Activated naive CD4-positive, alpha-beta T cell treated with anti-CD3 and anti-CD28 coated beads, Interleukin-2, amount 50 U/mL, for 72 hours (primary cell): Measurements from ENCODE around the gene ADAMTS10. TPM values are rescaled to one million over a fixed set of nuclear protein-coding genes. Genes with fewer than 3 reads are reported as not detected.
A peak's percentile ranks its signal among the peaks of the same experiment; 100 is the strongest.
"Not testable (repeated sequence)": the region's sequence is repeated elsewhere in the genome, so short reads cannot be mapped to it uniquely, and the experiment has no call there.

Experiments used
- ATAC-seq, 2 donors: fragments of 150-1000 bp; cut with Tn5 transposase; 2 replicates each; pipeline ENCODE4 v1.10.0; 2021; ENCODE audit warnings: mild to moderate bottlenecking in 2 of 2, moderate library complexity in 2 of 2
- DNase-seq, 2 donors: peaks; one replicate each; pipeline ENCODE4 v3.0.0; 2021 to 2022; ENCODE audit warnings: low spot score in 2 of 2
- H3K27ac Mint-ChIP-seq, 2 donors: one replicate each; pipeline ENCODE4 v1.8.0; 2022; ENCODE audit warnings: mild to moderate bottlenecking in 2 of 2, mixed read lengths in 2 of 2
- H3K36me3 Mint-ChIP-seq, 2 donors: one replicate each; pipeline ENCODE4 v1.8.0; 2022; ENCODE audit warnings: mixed read lengths in 2 of 2
- H3K9me3 Mint-ChIP-seq, 2 donors: one replicate each; pipeline ENCODE4 v1.8.0; 2022; ENCODE audit warnings: mixed read lengths in 2 of 2
- total RNA-seq, 2 donors: library from RNA; stranded (reverse); gene quantifications; one replicate each; pipeline ENCODE4 v1.2.3, GENCODE V29; 2022

Gene ADAMTS10
- total RNA-seq, 2 donors from 2014 or later: 5.1 to 11.3 TPM

- DNase-seq: no peak
- H3K27ac Mint-ChIP-seq: peak overlapping the region in 1 of 2 donors; percentile 7
- no peaks in the 10 kb centered on the region for H3K9me3 Mint-ChIP-seq
- H3K36me3 Mint-ChIP-seq: no peaks in the 10 kb centered on the region
- no peak for ATAC-seq
These were observed 20.9 kb upstream of the ADAMTS10 start for GRCh38 chr19:8631425-8631819.

DNA sequence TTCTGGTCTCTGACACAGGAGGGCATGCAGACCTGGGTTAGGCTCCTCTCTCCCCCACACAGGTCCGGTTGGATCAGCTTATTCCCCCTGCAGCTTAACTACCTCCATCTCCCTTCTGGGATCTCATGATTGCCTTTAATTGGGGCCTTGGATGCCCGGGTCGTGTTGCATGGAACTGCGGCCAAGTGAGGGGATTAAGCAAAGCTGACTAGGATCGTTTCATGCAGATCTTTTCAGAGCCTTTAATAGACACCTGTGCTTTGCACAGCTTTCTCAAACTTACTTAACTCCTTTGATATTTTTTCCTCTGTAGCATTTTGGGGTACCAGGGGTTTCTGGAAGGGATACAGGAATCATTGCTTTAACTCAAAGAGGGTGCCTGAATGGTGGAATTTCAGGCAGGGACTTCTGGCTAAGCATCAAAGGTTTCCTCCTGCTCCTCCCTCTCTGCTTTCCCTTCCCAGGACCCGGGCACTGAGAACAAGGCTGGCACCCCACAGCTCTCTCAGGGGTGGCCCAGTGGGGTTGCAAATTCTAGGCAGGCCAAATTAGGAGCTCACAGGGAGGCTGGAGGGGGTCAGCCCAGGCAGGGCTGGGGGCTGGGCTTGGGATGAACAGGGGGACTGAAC, 20.4 kb upstream of the ADAMTS10 start:
- no peaks in the 10 kb centered on the region for H3K36me3 Mint-ChIP-seq
- no peaks in the 10 kb centered on the region for H3K9me3 Mint-ChIP-seq
- peak overlapping the region in 1 of 2 donors; percentile 7 for H3K27ac Mint-ChIP-seq
- DNase-seq (no peak), ATAC-seq (no peak)

DNA sequence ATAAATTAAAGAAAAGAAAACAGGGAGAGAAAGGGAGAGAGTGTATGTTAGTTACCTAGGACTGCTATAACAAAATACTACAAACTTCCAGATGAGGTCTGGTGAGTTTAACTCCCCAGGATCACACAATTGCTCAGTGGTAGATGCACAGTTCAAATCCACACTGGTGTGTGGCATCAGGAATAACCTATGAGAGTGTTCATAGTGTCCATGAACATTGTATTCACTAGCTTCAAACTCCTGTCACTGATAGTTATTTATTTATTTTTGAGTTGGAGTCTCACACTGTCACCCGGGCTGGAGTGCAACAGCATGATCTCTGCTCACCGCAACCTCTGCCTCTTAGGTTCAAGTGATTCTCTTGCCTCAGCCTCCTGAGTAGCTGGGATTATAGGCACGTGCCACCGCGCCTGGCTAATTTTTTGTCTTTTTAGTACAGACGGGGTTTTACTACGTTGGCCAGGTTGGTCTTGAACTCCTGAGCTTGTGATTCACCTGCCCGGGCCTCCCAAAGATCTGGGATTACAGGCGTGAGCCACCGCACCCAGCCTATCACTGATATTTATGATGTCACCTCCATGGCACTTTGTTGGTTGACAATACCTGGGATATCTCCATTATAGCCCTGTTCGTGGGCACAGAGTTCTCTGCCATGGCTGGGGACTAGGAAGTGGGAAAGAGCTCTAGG, 19.6 kb upstream of the ADAMTS10 start, which contains the start of gene NFILZ:
TSS of gene NFILZ (plus strand) at position 638 of the 688 bp plus-strand sequence. CDS start 46,133 bp downstream, outside the sequence.
- Mint-ChIP-seq H3K9me3 (no peaks in the 10 kb centered on the region), H3K36me3 (no peaks in the 10 kb centered on the region)
- no peak for ATAC-seq

DNA sequence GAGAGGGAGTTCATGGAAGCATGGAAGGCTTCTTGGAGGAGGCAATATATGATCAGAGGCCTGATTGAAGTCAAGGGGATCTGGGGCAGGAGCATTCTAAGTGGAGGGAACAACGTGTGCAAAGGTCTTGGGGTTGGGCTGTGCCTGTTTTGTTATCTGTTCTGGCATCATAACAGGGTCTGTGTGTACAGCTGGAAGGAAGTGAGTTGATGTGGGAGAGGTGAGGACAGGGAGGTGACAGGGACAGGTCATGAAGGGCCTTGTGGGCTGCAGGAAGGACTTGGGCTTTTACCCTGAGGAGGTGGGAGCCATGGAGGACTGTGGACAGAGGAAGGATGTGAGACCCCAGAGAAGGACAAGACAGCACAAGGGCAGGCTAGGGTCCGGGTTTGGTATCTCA, 18.7 kb upstream of the ADAMTS10 start:
- ATAC-seq: no peak
- no peaks in the 10 kb centered on the region for H3K9me3 Mint-ChIP-seq

More for the DNA sequence above, 19.6 kb upstream of the ADAMTS10 start, which contains the start of gene NFILZ:
- peak within 1 kb of the TSS in 1 of 2 donors; percentile 7 for H3K27ac Mint-ChIP-seq
- no peak for DNase-seq

DNA sequence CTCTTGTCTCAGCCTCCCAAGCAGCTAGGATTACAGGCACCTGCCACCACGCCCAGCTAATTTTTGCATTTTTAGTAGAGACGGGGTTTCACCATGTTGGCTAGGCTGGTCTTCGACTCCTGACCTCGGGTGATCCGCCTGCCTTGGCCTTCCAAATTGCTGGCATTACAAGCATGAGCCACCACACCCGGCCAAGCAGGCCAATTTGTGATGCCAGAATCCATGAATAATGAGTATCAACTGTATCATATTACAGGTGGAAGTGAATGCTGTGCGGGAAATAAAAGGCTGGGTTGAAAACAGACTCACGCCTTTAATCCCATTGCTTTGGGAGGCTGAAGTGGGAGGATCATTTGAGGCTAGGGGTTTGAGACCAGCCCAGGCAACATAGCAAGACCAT, 16.3 kb upstream of the ADAMTS10 start:
- ATAC-seq: no peak
- no peak overlapping the region for H3K27ac Mint-ChIP-seq

More for the DNA sequence above, 18.7 kb upstream of the ADAMTS10 start:
- DNase-seq: no peak
- Mint-ChIP-seq H3K27ac (peak overlapping the region in 1 of 2 donors; percentile 2), H3K36me3 (no peaks in the 10 kb centered on the region)

DNA sequence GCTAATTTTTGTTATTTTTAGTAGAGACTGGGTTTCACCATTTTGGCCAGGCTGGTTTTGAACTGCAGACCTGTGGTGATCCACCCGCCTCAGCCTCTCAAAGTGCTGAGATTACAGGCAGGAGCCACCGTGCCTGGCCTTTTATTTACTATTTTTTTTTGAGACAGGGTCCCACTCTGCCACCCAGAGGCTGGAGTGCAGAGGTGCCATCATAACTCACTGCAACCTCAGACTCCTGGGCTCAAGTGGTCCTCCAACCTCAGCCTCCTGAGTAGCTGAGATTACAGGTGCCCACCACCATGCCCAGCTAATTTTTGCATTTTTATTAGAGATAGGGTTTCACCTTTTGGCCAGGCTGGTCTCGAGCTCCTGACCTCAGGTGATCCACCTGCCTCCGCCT, 12.4 kb upstream of the ADAMTS10 start:
- not testable (repeated sequence) for DNase-seq

More for the DNA sequence above, 16.3 kb upstream of the ADAMTS10 start:
- Mint-ChIP-seq H3K9me3 (no peaks in the 10 kb centered on the region), H3K36me3 (no peaks in the 10 kb centered on the region)
- no peak for DNase-seq

GRCh38 chr19:8618751-8619150, 8.2 kb upstream of the ADAMTS10 start:
- no peaks in the 10 kb centered on the region for H3K36me3 Mint-ChIP-seq

More for the DNA sequence above, 12.4 kb upstream of the ADAMTS10 start:
- H3K9me3 Mint-ChIP-seq, H3K36me3 Mint-ChIP-seq, ATAC-seq, H3K27ac Mint-ChIP-seq: not testable (repeated sequence)

GRCh38 chr19:8617984-8618383, 7.5 kb upstream of the ADAMTS10 start:
- no peak for DNase-seq
- H3K36me3 Mint-ChIP-seq: no peaks in the 10 kb centered on the region

More at GRCh38 chr19:8618751-8619150, 8.2 kb upstream of the ADAMTS10 start:
- ATAC-seq (no peak), DNase-seq (no peak)
- no peaks in the 10 kb centered on the region for H3K9me3 Mint-ChIP-seq
- H3K27ac Mint-ChIP-seq: no peak overlapping the region

GRCh38 chr19:8617325-8617724, 6.8 kb upstream of the ADAMTS10 start:
- H3K27ac Mint-ChIP-seq, DNase-seq, H3K36me3 Mint-ChIP-seq, H3K9me3 Mint-ChIP-seq, ATAC-seq: not testable (repeated sequence)

More at GRCh38 chr19:8617984-8618383, 7.5 kb upstream of the ADAMTS10 start:
- no peak for ATAC-seq
- Mint-ChIP-seq H3K9me3 (no peaks in the 10 kb centered on the region), H3K27ac (no peak overlapping the region)

DNA sequence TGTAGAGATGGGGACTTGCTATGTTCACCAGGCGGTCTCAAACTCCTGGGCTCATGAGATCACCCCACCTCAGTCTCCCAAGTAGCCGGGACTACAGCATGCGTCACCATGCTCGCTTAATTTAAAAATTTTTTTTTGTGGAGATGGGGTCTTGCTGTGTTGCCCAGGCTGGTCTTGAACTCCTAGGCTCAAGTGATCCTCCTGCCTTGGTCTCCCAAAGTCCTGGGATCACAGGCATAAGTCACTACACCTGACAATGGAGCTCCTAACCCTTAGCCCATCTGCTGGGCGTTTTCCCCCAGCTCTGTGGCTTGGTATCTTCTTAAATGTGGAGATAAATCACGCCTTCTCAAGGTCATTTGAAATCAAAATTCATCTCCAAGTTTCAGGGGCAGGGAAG, 6.3 kb upstream of the ADAMTS10 start:
- H3K27ac Mint-ChIP-seq: no peak overlapping the region
- DNase-seq (no peak), ATAC-seq (no peak)
- no peaks in the 10 kb centered on the region for H3K36me3 Mint-ChIP-seq
- H3K9me3 Mint-ChIP-seq: no peaks in the 10 kb centered on the region

DNA sequence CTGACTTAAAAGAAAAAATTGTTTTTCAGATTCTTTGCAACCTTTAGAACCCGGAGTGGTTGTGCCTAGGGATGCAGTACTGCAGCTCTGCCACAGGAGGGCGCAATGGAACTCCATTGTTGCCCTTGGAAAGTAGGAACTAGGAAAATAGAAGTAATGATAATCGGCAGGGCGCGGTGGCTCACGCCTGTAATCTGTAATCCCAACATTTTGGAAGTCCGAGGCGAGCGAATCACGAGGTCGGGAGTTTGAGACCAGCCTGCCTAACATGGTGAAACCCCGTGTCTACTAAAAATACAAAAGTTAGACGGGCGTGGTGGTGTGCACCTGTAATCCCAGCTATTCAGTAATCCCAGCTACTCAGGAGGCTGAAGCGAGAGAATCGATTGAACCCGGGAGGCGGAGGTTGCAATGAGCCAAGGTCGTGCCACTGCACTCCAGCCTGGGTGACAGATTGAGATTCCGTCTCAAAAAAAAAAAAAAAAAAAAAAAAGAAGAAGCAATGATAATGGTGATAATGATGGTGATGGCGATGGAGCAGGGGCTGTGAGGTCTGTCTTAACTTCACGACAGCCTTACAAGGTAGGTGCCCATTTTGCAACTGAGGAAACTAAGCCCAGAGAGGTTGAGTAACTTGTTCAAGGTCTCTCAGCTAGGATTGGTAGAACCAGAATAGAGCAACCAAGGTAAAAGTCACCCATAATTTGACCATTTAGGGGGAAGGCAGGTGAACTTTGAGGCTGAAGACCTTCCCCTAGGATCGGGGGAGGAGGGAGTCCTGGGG, 5.5 kb upstream of the ADAMTS10 start:
- H3K36me3 Mint-ChIP-seq: no peaks in the 10 kb centered on the region
- no peak overlapping the region for H3K27ac Mint-ChIP-seq
- ATAC-seq (peak; percentile 41), DNase-seq (peak; percentile 61 to 77)
- no peaks in the 10 kb centered on the region for H3K9me3 Mint-ChIP-seq

- H3K27ac Mint-ChIP-seq: peak overlapping the region in 1 of 2 donors; percentile 24
- no peak for DNase-seq
- H3K9me3 Mint-ChIP-seq: no peaks in the 10 kb centered on the region
- H3K36me3 Mint-ChIP-seq: peaks cover 2 to 4% of the 10 kb centered on the region in 2 donors
- ATAC-seq: no peak
These were observed 4.5 kb upstream of the ADAMTS10 start for GRCh38 chr19:8615024-8615423.

GRCh38 chr19:8614455-8614854, 3.9 kb upstream of the ADAMTS10 start:
- Mint-ChIP-seq H3K36me3 (peaks cover 7 to 9% of the 10 kb centered on the region in 2 donors), H3K27ac (no peak overlapping the region), H3K9me3 (no peaks in the 10 kb centered on the region)

GRCh38 chr19:8612807-8613171, 2.3 kb upstream of the ADAMTS10 start:
- Mint-ChIP-seq H3K9me3 (no peaks in the 10 kb centered on the region), H3K36me3 (peaks cover 7 to 16% of the 10 kb centered on the region in 2 donors), H3K27ac (no peak overlapping the region)
- DNase-seq: no peak
- no peak for ATAC-seq

More at GRCh38 chr19:8614455-8614854, 3.9 kb upstream of the ADAMTS10 start:
- DNase-seq (no peak), ATAC-seq (no peak)

DNA sequence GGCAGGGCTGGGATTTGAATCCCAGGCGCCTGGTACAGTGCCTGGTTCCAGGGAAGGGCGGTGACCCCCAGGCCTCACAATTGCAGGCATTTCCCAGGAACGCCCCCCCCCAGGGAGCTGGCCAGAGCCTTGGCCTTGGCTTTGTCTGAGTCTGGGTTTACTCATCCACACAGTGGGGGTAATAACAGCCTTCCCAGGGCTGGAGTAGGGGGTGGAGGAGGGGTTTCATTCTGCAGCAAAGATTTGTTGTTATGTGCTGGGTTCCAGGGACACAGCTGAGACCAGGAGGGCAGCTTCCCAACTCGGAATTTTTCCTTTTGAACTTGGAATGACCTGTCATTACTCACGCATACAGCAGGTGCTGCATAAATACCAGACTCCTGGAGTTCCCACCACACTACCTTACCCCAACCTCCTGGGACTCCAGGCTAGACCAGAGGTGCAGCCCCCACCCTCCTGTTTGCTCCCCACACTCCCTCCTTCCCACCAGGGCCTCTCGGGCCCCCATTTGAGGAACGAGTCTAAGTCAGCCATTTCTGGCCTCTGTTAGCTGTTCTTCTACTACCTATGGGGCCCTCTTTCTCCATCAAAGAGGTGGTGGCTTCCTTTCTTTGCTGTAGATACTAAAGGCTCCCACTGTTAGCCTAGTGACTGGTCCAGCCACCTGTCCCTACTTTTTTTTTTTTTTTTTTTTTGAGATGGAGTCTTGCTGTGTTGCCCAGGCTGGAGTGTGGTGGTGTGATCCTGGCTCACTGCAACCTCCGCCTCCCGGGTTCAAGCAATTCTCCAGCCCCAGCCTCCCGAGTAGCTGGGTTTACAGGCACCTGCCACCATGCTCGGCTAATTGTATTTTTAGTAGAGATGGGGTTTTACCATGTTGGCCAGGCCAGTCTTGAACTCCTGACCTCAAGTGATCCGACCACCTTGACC, 1.6 kb upstream of the ADAMTS10 start:
- Mint-ChIP-seq H3K27ac (no peak overlapping the region), H3K36me3 (peaks cover 7 to 19% of the 10 kb centered on the region in 2 donors), H3K9me3 (no peaks in the 10 kb centered on the region)
- ATAC-seq (no peak), DNase-seq (no peak)

- ATAC-seq (no peak), DNase-seq (no peak)
- Mint-ChIP-seq H3K9me3 (no peaks in the 10 kb centered on the region), H3K36me3 (peaks cover 7 to 19% of the 10 kb centered on the region in 2 donors), H3K27ac (no peak overlapping the region)
These were observed 919 bp upstream of the ADAMTS10 start for GRCh38 chr19:8611391-8611876.
